Medulla oblongata (tissue), 1 donor: Measurements from ENCODE around the gene CMTM7.

ENCODE experiments used
- DNase-seq: peaks from one replicate; pipeline ENCODE4 v3.0.0-alpha.2; 2015; ENCODE audit errors: extremely low spot score

Gene CMTM7

DNA sequence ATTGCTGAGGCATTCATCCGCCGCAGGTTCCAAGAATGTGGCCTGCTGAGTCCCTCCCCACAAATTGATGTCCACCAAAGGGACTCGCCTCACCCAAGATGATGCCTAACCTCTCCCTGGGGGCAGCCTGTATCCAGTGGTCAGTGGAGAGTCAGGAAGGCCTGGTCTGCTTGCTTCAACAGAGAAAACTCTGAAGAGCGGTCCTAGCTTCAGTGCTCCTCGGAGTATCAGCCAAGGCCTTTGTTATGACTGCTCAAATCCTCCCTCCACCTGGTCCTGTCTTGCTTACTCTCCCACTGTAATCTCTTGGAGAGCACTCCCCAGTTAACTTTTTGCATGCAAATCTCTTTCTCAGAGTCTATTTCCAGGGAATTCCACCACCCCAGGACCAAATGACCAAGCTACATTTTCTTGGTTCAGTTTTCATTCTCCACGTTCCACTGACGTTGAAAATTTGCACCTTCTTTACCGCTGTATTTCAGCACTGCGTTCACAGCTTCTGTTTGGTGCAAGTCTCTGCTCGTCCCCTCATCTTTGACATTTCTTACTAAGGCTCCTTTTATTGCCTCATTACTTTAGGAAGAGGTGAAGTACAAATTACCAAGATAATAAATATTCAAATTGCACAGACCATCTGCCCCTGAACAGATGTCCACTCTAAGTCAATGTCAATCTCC is 22.3 kb downstream of the CMTM7 start:
- DNase-seq, result no peak

DNA sequence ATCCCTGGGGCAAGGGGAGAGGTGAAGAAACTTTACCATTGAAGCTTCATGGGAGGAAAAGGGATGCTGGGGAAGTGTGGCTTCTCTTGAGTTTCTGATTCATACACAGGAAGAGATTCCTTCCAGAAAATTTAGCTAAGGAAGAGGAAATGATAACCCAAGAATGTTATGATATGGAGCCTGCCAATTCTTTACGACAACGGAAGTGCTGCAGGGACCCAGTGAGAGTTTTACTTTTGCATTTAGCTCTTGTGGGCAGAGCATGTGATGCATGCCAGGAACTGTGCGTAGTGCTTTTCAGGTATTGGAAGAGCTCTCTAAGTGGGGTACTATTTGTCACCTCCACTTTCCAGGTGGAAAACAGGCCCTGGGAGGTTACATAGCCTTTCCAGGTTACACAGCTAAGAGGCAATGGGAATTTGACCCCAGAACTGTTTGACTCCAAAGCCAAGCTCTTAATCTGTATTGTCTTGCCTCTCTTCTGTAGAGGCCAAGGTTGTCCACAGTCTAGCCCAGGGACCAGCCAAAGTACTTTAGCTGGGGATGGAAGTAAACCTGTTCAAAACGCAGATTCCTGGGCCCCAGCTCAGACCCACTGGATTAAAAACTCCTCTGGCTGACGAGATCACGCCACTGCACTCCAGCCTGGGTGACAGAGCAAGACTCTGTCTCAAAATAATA is 23.0 kb downstream of the CMTM7 start:
- peak; percentile 49 for DNase-seq

DNA sequence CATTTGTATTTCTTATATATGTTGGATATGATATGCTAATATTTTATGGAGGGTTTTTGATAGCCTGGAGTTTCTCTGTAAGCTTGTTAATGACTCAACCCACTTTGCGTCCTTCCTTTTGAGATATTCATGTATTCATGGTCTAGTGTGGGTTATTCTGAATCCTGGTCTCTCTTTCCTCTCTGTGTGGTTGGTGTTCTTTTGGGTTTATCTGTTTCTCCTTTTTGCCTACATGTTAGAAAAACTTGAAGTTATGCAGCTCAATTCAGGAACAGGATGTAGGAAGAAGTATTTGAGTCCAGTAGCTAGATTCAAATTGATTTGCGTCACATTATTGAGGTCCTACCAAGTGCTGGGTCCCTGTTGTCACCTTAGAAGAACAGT is 28.1 kb downstream of the CMTM7 start:
- DNase-seq, result peak; percentile 43

DNA sequence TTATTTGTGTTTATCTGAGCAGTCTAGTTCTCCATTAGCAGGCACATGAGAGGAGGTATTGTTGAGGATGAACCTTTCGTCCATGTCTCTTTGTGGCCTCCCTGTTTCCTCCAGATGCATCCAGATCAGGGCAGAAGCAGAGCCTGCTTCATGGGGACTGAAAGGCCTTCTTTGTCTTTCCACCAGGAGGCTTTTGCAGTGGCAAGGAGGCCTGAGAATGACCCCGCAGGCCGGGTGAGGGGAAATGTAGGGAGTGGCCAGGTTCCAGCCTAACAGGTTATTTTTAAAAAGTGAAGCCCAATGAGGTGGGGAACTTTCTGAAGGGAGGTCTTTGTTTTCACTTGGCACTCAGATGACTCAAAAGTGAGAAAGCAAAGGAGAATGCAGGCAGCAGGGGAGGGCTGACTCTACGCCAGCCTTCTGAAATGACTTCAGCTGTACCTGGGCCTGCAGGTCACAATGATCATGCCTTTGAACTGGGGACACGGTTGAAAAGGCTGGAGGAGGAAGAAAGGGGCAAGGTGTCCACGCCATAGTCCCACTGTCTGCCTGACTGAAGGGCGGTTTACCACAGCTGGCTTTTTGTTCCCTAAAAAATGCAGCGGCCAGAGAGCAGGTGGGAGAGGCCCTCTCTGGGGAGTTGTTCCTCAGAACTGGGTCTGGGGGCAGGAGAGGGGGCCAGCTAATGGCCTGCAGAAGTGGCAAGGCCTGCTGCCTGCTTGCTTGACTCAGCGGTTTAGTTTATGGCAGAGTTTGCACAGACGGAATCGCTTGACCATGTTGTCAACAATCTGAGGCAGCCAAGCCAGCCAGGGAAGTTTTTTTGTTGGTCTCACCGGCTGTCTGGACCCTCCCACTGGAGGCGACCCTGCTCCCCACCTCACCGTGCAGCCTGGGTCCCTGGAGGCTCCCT is 28.7 kb downstream of the CMTM7 start:
- peak; percentile 74 for DNase-seq

DNA sequence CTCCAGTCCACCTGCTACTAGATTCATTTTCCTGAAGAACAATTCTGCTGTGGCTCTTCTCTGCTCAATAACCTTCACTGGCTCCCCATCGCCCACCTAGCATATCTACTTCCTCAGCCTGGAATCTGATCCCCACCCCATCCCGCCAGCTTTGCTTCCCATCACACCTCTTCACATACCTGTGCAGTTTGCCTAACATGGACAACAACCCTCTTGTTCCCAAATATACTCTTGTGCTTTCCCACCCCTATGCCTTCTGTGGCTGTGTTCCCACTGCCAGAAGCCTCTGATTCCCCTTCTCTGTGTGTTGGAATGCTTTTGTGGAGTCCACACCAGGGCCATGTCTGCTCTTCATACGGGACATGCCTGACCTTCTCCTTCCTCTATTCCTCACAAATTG is 29.5 kb downstream of the CMTM7 start:
- no peak for DNase-seq

DNA sequence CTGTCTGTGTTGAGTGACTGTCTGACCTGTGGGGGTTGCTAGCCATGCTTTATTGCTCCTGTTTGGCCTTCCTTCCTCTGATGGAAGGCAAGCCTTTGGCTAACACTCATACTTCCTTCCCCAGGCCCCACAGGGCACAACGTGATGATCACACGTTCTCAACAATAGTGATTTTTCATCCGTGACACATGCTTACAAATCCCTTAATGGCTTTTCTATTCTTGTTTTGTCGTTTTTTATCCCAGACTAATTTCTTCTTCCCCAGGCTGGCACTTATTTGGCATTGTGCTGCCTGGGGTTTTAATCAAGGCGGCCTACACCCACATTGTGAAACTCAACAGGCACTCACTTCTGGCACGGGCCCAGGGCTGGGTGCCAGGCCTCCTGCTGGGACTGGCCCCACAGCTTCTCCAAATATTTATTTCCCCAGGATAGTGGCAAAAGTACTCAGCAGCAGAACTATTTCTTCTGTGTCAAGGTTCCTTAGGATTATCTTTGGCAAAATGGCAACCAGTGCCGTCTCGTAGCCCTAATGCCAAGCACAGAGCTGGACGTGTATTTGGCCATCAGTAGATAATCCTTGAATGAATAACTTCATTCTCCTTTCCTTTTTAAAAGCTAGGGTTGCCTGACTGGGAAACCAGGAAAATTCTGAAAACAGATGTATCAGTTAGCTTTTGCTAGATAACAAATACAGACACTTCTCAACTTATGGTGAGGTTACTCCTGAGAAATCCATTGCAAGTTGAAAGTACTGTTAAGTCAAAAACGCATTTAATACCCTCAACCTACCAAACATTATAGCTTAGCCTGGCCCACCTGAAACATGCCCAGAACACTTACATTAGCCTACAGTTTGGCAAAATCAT is 30.6 kb downstream of the CMTM7 start:
- DNase-seq, result peak; percentile 63

DNA sequence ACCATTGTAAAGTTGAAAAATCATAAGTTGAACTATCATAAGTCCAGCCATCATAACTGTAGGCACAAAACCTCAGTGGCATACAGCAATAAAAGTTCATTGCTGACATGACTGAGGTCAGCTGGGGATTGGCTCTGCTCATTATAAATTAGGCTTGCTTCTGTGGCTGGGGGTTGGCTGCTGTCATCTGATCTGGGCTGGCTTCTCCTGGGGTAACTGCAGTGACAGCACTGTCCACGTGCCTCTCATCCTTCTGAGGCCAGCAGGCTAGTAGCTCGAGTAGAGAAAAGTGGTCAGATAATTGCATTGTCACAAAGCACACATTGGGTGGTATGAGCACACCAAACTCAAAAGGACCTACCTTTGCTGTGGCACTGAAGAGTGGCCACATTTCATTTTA is 31.3 kb downstream of the CMTM7 start:
- no peak for DNase-seq

DNA sequence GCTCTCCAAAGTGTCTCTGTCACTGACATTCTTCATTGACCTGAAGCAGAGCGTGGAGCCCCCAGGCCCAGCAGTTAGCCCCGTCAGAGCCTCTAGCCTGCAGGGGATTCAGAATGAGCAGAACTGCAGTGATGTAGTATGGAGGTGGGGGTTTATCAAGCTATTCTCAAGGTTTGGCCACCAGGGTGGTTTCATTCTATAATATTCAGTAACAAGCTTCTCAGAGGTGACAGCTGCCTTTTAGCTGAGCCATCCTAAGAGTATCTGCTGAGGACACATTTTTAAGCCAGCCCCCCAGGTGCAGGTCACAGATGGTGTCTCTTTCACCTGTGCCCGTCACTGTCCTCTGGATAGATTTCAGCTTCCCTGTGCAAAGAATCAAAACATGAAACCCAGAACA is 31.9 kb downstream of the CMTM7 start:
- DNase-seq, result no peak

DNA sequence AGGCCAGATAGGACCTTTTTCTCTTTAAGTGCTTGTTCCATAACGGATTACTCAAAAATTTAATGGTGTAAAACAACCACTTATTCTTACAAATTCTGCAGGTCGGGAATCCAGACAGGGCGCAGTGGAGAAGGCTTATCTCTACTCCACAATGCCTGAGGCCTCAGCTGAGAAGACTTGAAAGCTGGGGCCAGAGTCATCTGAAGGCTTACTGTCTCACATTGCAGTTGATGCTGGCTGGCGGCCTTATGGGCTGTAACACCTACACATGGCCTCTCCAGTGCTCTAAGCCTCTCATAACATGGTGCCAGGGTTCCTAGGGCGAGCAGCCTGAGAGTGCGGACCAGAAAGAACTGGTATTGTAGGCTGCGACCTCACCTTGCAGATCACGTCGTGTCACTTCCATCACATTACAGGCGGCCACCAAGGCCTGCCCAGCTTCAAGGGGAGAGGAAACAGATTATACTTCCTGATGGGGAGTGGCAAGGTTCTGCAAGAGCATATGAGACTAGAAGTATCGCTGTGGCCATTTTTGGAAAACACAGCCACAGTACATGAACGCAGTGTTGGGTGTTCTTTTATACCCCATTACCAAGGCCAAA is 32.4 kb downstream of the CMTM7 start:
- no peak for DNase-seq

DNA sequence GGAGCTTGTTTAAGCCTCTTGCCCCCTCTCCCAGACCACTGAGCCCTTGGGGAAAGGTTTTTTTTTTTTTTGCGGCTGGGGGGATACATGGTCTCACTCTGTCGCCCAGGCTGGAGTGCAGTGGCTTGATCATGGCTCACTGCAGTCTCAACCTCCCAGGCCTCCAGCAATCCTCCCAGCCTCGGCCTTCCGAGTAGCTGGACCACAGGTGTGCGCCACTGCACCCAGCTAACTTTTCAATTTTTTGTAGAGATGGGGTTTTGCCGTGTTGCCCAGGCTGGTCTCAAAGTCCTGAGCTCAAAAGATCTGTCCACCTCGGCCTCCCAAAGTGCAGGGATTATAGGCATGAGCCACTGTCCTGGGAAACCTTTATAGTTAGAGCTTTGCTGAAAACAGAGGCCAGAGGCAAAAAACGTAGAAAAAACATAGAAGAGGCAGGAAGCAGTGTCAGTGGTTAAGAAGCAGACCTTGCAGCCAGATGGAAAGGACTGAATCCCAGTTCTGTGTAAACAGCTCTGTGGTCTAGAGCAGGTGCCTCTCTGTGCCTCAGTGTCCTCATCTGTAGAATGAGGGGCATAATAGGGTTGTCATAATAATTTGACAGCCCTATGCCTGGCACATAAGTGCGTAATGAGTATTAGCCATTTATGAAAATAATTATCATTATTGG is 33.1 kb downstream of the CMTM7 start:
- no peak for DNase-seq

DNA sequence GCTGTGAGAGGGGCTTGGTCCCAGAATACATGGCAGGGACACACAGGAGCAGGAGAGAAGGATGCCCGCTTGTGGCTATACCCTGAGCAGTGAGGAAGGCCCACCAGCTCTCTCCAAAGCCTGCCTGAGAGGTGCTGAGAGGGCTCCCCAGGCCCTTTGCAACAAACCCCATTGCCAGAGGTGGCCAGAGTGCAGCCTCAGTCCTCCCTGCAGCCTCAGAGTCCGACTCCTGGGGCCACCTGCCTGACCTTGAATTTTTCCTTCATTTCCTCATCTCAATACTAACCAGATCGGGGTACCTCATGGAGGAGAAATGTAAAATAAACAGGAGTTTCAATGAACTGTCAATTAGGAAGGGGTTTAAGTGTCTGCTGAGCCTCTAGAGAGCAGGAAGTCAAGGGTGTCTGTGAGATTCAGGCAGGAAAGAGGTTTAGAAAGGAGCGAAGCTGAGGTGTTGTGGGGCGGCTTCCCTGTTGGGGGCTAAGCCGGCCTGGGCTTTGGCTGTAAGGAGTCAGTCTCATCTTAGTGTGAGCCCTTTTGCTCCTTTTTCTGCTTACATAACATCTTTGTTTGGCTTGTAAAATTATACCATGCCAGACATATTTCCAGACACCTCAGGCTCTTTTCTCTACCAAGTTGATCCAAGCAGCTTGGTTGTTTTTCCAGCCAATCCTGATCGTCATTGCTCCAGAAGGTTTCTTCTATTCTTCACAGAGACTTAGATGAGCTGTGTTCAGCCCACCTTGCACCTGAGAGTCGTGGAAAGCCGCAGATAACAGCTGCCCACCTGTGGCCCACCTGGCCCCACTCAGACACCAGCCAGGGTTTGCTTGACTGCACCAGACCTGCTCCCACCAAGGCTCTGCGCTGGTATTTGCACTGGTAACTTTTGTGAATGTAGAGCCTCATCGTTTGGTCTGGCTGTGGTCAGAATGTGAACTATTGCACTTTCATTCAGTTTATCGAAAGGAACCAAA is 36.7 kb downstream of the CMTM7 start:
- DNase-seq, result no peak

DNA sequence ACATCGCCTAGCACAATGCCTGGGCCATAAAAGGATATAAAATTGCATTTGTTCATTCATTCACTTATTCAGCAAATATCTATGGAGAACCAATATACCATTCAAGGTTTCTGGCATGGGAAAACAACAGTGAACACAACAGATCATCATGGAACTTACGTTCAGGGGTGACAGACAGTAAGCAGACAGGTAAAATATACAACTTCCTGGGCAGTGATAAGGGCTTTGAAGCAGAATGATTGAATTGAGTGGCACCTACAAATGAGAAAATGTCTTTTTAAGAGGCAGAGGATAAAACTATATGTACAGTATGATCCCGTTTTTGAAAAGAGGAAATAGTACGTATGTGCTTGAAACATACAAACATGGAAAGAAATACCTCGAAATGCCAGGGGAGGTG is 39.2 kb downstream of the CMTM7 start:
- no peak for DNase-seq

DNA sequence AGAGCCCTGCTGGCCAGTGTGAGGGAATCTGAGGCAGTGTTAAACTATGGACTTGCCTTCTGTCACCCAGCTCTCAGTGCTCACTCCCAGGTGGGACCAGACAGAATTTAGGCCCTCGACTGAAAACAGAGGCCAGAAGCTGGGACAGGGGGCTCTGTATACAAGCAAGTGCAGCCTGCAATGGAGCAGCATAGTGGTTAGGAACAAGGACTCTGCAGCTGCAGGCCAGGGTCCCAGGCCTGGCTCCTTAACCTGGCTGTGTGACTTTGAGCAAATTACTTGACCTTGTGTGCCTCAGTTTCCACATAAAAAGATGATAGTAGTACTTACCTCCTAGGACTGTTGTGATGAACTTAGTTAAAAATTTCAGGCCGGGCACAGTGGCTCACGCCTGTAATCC is 39.8 kb downstream of the CMTM7 start:
- DNase-seq, result no peak

DNA sequence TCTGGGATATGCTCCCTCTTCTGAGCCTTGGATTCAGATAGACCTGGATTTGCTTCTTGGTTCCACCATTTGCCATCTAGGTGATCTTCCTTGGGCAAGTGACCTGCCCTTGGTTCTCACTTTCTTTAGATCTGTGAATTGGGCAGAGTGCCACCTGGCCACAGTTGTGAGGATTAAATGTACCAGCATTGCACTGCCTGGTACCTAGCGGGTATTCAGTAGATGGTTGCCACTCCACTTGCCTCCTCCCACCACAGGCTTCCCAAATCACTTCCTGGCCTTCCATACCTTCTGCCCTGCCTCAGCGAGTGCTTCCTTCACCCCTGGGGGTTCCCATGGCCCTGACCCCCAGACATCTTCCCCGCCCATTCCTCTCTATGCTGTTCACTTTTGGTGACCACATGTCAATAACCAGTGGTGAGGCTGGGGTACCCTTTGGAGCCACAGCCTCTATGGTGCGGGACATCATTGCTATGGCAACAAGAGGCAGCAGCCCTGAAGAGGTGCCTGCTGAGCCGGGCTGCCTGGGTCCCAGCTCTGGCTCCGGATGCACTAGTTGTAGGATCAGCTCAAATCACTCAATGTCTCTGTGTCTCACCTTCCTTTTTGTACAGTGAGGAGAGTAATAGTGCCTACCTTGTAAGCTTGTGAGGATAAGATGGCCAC is 40.5 kb downstream of the CMTM7 start:
- no peak for DNase-seq

DNA sequence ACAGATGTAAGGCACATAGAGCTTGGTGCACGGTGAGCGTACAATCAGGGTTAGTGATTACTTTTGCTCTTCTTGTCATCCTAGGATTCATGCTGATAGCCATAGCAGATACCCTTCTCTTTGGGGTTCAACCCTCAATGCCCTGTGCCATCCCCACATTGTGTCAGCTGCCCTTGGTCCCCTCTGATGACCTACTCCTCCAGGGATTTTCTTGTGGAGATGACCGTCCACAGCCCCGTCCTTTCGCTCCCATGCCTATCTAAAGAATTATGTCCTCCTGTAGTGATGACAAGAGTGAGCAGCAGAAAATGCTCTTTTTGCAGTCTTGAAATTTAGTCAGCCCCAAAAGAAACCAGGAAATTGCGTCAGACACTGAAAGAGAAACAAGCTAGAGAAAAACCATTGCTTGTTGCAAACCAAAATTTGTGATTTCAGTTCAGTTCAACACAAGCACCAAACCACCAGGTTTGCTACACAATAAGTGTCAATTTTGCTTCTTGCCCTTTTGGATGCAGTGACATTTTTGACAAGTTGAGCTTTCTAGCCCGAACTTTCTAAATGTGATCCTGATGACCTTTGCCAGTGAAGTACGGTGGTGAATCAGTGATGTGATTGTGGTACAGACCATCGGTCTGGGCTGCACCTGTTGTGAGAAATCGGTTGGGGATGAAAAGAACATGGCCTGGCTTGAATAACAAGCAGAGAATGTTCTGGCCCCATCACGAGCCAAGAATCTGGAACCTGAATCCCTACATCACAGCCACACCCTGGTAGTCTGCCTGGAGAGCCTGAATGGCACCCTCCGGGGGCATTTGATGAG is 41.3 kb downstream of the CMTM7 start:
- DNase-seq, result no peak

DNA sequence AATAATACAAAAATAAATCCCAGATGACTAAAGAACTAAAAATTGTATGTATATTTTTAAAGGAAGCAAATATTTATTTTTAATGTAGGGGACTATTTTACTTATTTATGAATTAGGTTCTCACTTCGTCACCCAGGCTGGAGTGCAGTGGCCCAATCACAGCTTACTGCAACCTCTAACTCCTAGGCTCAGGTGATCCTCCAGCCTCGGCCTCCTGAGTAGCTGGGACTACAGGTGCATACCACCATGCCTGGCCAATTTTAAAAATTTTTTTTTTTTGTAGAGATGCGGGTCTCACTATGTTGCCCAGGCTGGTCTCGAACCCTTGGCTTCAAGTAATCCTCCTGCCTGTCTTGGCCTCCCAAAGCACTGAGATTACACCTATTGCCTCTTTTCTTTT is 42.6 kb downstream of the CMTM7 start:
- no peak for DNase-seq

DNA sequence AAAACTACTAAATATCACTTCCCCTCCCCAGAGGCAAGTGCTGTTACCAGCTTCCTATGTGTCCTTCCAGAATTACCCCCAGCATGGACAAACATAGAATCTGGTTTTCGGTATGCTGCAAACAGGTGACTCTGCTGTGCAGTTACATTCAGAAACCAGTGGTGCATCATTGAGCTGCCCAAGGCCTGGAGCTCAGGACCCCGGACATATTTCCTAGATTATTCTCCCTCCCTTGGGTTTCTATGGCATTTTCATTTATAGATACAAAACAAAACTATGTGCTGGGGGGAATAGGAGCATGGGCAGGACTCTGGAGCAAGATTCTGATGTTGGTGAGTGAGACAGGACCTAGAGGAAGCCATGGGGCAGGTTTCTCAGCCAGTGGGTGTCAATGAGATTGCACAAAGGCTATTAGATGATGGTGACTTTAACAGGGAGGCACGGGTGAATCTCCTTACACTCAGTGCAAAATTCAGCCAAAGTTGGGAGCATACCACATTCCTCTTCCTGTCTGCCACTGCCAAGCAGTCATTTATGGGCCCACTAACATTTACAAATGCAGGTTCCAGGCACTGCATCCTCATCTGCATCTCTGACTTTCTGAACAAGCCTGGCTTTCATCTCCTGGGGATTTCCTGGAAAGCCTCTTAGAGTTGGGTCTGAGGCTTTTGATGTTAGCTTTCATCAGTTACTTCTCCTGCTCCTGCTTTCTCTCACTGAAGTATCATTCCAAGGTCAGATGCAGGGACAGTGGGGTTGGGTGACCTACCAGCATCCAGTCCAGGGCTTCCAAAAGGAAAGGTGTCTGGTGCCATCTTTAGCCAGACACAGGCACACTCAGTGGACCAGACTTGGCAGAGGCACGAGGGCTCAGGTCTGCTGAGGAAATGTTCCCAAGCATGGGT is 44.5 kb downstream of the CMTM7 start:
- no peak for DNase-seq
